Osteocyte (in vitro differentiated cells): ENCODE measurements around the gene IFNL2. TPM values are rescaled to one million over a fixed set of nuclear protein-coding genes. Genes with fewer than 3 reads are reported as not detected.
"Not testable (repeated sequence)": the region's sequence is repeated elsewhere in the genome, so short reads cannot be mapped to it uniquely, and the experiment has no call there.

Experiments
- DNase-seq: peaks from one replicate; pipeline ENCODE4 v3.0.0; 2021; ENCODE audit warnings: mixed read lengths; ENCODE audit not compliant: unreplicated experiment; ENCODE audit errors: extremely low spot score
- H3K27ac Mint-ChIP-seq: one replicate; pipeline ENCODE4 v1.8.0; 2021; ENCODE audit warnings: mild to moderate bottlenecking, mixed read lengths; ENCODE audit not compliant: unreplicated experiment
- H3K27me3 Mint-ChIP-seq: one replicate; pipeline ENCODE4 v1.8.0; 2021; ENCODE audit warnings: mixed read lengths; ENCODE audit not compliant: unreplicated experiment
- H3K36me3 Mint-ChIP-seq: one replicate; pipeline ENCODE4 v1.8.0; 2021; ENCODE audit warnings: mixed read lengths; ENCODE audit not compliant: unreplicated experiment
- H3K4me1 Mint-ChIP-seq: one replicate; pipeline ENCODE4 v1.8.0; 2021; ENCODE audit warnings: mixed read lengths; ENCODE audit not compliant: unreplicated experiment
- H3K4me3 Mint-ChIP-seq: one replicate; pipeline ENCODE4 v1.8.0; 2021; ENCODE audit warnings: mild to moderate bottlenecking, moderate library complexity, mixed read lengths; ENCODE audit not compliant: unreplicated experiment
- H3K9me3 Mint-ChIP-seq: one replicate; pipeline ENCODE4 v1.8.0; 2021; ENCODE audit warnings: mixed read lengths; ENCODE audit not compliant: unreplicated experiment
- CTCF ChIP-seq: fragments of 200-600 bp; sonication (generic); IDR thresholded peaks from 2 replicates; pipeline ENCODE4 v1.5.0; 2021; ENCODE audit warnings: antibody characterized with exemption, mild to moderate bottlenecking, moderate library complexity
- total RNA-seq: library from RNA; stranded (reverse); gene quantifications from 2 replicates; pipeline ENCODE4 v1.2.1, GENCODE V29; 2021

Gene IFNL2
- total RNA-seq, 1 donor from 2014 or later: not detected

GRCh38 chr19:39270036-39270871 lies 2.1 kb downstream of the IFNL2 start:
- no peak for DNase-seq
- Mint-ChIP-seq H3K27me3 (peaks cover 33% of the 10 kb centered on the region), H3K9me3 (no peaks in the 10 kb centered on the region), H3K27ac (no peak overlapping the region), H3K4me3 (no peak overlapping the region), H3K4me1 (no peaks in the 10 kb centered on the region), H3K36me3 (no peaks in the 10 kb centered on the region)
- TF ChIP-seq CTCF: no peak

DNA sequence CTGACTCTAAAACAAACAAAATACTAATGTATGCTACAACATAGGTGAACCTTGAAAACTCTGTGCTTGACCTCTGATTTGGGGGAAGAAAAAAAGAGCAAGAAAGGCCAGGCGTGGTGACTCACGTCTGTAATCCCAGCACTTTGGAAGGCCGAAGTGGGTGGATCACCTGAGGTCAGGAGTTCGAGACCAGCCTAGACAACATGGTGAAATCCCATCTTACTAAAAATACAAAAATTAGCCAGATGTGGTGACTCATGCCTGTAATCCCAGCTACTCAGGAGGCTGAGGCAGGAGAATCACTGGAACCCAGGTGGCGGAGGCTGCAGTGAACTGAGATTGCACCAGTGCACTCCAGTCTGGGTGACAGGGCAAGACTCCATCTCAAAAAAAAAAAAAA lies 5.7 kb downstream of the IFNL2 start:
- not testable (repeated sequence) for H3K9me3 Mint-ChIP-seq, H3K36me3 Mint-ChIP-seq, H3K27ac Mint-ChIP-seq, DNase-seq, H3K4me1 Mint-ChIP-seq, H3K4me3 Mint-ChIP-seq
- peaks cover 38% of the 10 kb centered on the region for H3K27me3 Mint-ChIP-seq

GRCh38 chr19:39275578-39275977 lies 7.4 kb downstream of the IFNL2 start:
- DNase-seq: no peak
- Mint-ChIP-seq H3K27ac (no peak overlapping the region), H3K4me3 (no peak overlapping the region), H3K36me3 (no peaks in the 10 kb centered on the region), H3K27me3 (peaks cover 35% of the 10 kb centered on the region), H3K4me1 (no peaks in the 10 kb centered on the region), H3K9me3 (no peaks in the 10 kb centered on the region)
- no peak for TF ChIP-seq CTCF

DNA sequence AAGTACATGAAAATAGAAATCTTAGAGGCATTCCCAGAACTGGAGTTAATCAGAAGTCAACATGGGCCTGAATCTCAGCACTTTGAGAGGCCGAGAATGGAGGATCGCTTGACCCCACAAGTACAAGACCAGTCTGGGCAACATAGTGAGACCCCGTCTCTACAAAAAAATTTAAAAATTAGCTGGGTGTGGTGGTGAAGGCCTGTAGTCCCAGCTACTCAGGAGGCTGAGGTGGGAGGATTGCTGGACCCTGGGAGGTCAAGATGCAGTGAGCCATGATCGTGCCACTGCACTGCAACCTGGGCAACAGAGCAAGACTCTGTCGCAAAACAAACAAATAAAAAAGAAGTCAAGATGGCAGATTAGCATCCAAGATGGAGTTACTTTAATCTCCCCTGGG lies 8.5 kb downstream of the IFNL2 start:
- no peak for DNase-seq
- Mint-ChIP-seq H3K27me3 (peaks cover 32% of the 10 kb centered on the region), H3K9me3 (no peaks in the 10 kb centered on the region), H3K4me1 (no peaks in the 10 kb centered on the region), H3K36me3 (no peaks in the 10 kb centered on the region), H3K27ac (no peak overlapping the region), H3K4me3 (no peak overlapping the region)
- TF ChIP-seq CTCF: no peak

DNA sequence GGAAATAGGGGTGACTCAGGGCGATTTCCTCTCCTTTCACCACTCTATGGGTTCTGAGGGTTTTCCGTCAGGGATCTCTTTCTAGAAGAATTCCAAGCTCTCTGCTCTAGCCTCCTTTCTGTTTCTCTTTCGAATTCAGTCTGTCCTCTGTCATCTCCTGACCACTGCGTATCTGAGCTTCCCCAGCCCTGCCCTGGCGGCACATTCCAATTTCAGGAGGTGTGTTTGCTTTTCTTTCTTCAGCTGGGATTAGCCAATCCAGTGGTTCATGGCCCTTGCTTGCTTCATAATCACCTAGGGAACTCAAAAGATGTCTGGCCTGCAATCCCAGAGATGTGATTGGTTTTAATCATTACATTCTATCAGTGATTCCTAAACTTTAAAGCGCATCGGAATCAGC lies 9.4 kb downstream of the IFNL2 start:
- Mint-ChIP-seq H3K4me1 (no peaks in the 10 kb centered on the region), H3K27me3 (peaks cover 38% of the 10 kb centered on the region), H3K27ac (no peak overlapping the region), H3K9me3 (no peaks in the 10 kb centered on the region), H3K4me3 (no peak overlapping the region), H3K36me3 (no peaks in the 10 kb centered on the region)
- no peak for TF ChIP-seq CTCF
- no peak for DNase-seq
